Muscle of leg (tissue), 11 donors: ENCODE measurements around the gene PER2. TPM values are rescaled to one million over a fixed set of nuclear protein-coding genes. Genes with fewer than 3 reads are reported as not detected.

Source experiments
- DNase-seq: peaks from one replicate; pipeline ENCODE4 v3.0.0; 2013
- H3K27ac ChIP-seq: one replicate; pipeline ENCODE4 v1.5.1; 2013; ENCODE audit warnings: mild to moderate bottlenecking, low read length, control low read depth
- H3K27me3 ChIP-seq: one replicate; pipeline ENCODE4 v1.6.1; 2013; ENCODE audit warnings: low read length; ENCODE audit not compliant: control insufficient read depth, insufficient read depth
- H3K36me3 ChIP-seq: one replicate; pipeline ENCODE4 v1.6.1; 2013; ENCODE audit warnings: low read length; ENCODE audit not compliant: control insufficient read depth, insufficient read depth
- H3K4me1 ChIP-seq: one replicate; pipeline ENCODE4 v1.6.1; 2013; ENCODE audit warnings: low read length; ENCODE audit not compliant: control insufficient read depth, insufficient read depth
- H3K4me3 ChIP-seq: one replicate; pipeline ENCODE4 v1.5.1; 2013; ENCODE audit warnings: low read length, control low read depth
- H3K9me3 ChIP-seq: replicated peaks from 2 replicates; pipeline ENCODE4 v1.6.1; 2013; ENCODE audit warnings: low read depth, low read length; ENCODE audit not compliant: control insufficient read depth
- WGBS: methylation state at CpG from one replicate; pipeline ENCODE4 v1.1.5; 2013; ENCODE audit warnings: missing lambda C conversion rate; ENCODE audit not compliant: insufficient coverage; 5-methylcytosine and 5-hydroxymethylcytosine counted together
- polyA plus RNA-seq, 8 donors: library from polyadenylated mRNA; unstranded; fragments of 120-200 nt; gene quantifications; one replicate each; pipeline versions ENCODE4 v1.2.1 to v1.2.3, GENCODE V29; 2013; ENCODE audit warnings: inconsistent platforms in 1 of 8, low replicate concordance in 1 of 8; ENCODE audit not compliant: insufficient read length in 8 of 8, insufficient read depth in 1 of 8
- total RNA-seq: library from RNA; stranded (reverse); fragments of 120-200 nt; gene quantifications from one replicate; pipeline ENCODE4 v1.2.4, GENCODE V29; 2013

The PER2 gene
- total and polyA plus RNA-seq, 9 donors, result 2.8 to 6.5 (median 4.2) TPM

DNA sequence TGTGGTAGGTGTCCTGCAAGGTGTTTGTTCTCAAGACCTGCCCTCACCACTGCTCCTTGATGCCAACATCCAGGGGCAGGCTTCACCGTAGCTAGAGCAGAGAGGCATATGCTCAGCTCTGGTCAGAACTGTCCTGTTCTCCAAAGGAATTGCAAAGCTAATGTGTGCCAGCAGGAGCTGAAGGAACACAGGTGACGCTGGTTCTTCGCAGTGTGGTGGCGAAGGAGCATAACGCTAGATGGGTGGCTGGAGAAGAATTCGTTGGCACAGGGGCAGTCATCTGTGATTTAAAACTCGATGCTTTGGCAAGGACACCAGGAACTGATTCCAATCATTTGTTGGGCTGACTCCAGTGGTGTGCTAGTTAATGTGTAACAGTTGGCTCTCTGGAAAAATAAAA lies 11.4 kb upstream of the PER2 start:
- Histone ChIP-seq H3K4me1 (peaks cover 6% of the 10 kb centered on the region), H3K4me3 (no peak overlapping the region), H3K36me3 (no peaks in the 10 kb centered on the region), H3K9me3 (no peaks in the 10 kb centered on the region), H3K27ac (no peak overlapping the region), H3K27me3 (peaks cover 11% of the 10 kb centered on the region)
- peak; percentile 47 for DNase-seq
- WGBS, result 51% methylated on average over 5 of the region's 7 CpGs

DNA sequence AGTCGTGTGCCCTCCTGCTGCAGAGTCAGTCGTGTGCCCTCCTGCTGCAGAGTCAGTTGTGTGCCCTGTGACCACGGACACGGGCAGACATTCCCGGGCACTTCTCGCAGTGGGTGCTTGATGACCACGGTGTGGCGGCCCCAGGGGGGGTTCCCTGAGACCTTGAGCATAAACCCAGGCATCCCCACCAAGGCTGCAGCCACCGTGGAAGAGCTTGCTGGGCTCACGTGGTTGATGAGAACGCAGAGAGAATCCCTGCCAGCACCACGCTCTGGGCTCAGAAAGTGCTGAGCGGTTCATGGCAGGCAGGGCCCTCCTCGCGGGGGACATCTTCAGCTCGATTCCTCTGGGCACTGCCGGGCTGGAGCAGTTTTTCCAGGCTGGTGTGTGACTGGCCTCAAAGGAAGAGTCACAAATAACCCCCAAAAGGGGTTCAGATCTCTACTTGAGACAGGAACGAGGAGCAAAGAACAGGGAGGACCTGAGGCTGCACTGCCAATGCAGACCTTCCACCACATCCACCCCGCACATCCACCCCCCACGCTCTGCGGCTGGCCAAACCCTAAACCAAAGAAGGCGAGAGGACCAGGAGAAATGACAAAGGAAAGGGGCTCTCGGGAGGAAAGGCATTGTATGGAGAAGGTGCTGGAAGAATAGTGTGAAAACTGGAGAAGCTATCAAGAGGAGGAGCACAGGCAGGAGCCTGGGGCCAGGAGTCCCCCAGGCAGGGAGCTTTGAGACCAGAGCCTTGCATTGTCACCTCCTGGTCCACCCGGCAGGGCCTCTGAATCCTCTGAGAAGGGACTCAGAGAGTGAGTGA lies 8.4 kb upstream of the PER2 start:
- WGBS, result 70% methylated on average over 20 of the region's 24 CpGs
- Histone ChIP-seq H3K27ac (no peak overlapping the region), H3K4me3 (no peak overlapping the region), H3K27me3 (peaks cover 11% of the 10 kb centered on the region), H3K9me3 (no peaks in the 10 kb centered on the region), H3K4me1 (peaks cover 6% of the 10 kb centered on the region), H3K36me3 (no peaks in the 10 kb centered on the region)
- no peak for DNase-seq

DNA sequence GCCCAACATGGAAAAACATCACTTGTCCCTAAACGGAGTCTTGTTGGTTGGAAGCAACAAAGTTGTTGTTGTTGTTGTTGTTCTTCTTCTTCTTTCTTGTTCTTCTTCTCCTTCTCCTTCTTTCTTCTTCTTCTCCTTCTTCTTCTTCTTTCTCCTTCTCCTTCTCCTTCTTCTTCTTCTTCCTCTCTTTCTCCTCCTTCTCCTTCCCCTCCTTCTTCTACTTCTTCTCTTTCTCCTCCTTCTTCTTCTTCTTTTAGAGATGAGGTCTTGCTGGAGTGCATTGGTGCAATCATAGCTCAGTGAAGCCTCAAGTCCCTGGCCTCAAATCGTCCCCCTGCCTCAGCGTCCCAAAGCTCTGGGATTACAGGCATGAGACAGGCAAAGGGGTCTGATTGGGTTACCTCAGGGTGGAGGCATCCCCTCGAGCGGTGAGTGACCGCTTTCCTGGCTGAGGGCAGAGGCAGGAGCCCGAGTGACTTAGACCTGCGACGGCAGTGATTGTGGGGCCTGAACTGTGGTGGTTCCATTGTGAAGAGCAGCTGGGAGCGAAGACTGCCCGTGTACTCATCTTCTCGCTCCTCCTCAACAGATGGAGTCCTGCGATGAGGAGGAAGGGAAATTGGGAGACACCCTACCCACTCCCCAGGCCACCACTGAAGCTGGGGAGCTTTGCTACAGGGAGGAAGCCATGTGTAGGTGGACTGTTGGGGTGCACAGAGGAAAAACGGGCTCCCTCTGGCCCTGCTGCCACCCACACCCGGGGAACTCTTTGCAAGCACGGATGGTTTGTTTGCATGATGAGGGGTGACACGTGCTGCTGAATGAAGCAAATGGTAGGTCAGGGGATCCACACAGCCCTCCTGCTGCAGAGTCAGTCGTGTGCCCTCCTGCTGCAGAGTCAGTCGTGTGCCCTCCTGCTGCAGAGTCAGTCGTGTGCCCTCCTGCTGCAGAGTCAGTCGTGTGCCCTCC lies 7.0 kb upstream of the PER2 start:
- Histone ChIP-seq H3K9me3 (no peaks in the 10 kb centered on the region), H3K36me3 (no peaks in the 10 kb centered on the region), H3K4me3 (no peak overlapping the region), H3K4me1 (peaks cover 6% of the 10 kb centered on the region), H3K27me3 (peaks cover 11% of the 10 kb centered on the region), H3K27ac (no peak overlapping the region)
- 61% methylated on average over 8 of the region's 21 CpGs for WGBS
- no peak for DNase-seq

- Histone ChIP-seq H3K4me3 (no peak overlapping the region), H3K9me3 (no peaks in the 10 kb centered on the region), H3K4me1 (peaks cover 6% of the 10 kb centered on the region), H3K27me3 (peaks cover 11% of the 10 kb centered on the region), H3K27ac (no peak overlapping the region), H3K36me3 (no peaks in the 10 kb centered on the region)
- WGBS, result 83% methylated on average over 8 of the region's 17 CpGs
- no peak for DNase-seq
Observed at GRCh38 chr2:238294393-238295143, 6.2 kb upstream of the PER2 start.

DNA sequence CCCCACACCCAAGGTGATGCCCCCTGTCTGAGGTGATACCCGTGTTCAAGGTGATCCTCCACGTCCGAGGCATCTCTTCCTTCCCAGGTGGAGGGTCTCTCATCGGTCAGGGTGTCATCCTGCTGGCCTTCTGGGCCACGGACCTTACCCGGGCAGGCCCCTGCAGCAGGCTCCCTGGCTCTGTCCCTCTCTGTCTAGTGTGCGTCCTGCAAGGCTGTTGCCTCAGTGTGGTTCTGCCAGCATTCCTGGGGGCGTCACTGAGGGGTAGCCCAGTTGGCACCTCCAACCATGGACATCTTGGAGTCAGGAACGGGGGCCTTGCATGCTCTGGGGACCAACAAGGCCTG lies 5.6 kb upstream of the PER2 start:
- 83% methylated on average over 9 of the region's 9 CpGs for WGBS
- no peak overlapping the region for H3K27ac ChIP-seq
- no peak overlapping the region for H3K4me3 ChIP-seq
- H3K27me3 ChIP-seq, result peaks cover 11% of the 10 kb centered on the region
- peaks cover 11% of the 10 kb centered on the region for H3K4me1 ChIP-seq
- DNase-seq, result no peak
- no peaks in the 10 kb centered on the region for H3K36me3 ChIP-seq
- no peaks in the 10 kb centered on the region for H3K9me3 ChIP-seq

DNA sequence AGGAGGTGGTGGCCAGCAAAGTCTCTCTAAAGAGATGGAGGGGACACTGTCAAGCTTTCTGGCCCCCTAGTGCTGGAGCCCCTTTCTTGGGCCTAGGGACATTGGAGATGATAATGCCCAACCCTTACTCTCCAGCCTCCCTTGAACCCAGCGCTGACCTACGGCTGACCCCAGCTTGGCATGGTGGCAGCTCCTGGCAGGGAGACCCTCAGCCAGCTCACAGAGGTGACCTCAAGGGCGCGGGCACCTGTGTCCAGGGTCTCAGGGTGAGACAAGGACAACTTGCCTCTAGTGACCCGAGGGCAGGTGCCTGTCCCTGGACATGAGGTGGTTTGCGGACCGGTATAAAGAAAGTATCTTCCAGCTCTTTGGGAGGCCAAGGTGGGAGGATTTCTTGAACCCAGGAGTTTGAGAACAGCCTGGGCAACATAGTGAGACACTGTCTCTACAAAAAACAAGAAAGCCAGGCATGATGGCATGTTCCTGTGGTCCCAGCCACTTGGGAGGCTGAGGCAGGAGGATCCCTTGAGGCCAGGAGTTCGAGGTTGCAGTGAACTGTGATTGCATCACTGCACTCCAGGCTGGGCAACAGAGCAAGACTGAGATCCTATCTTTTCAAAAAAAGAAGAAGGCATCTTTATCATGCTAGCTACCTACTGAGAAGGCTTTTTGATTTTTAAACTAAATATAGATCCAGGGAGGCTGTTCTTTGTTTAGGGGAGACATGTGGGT lies 3.3 kb upstream of the PER2 start:
- Histone ChIP-seq H3K36me3 (no peaks in the 10 kb centered on the region), H3K27ac (no peak overlapping the region), H3K9me3 (no peaks in the 10 kb centered on the region), H3K27me3 (peaks cover 2% of the 10 kb centered on the region), H3K4me1 (peaks cover 21% of the 10 kb centered on the region), H3K4me3 (no peak overlapping the region)
- 89% methylated on average over 8 of the region's 8 CpGs for WGBS
- no peak for DNase-seq

DNA sequence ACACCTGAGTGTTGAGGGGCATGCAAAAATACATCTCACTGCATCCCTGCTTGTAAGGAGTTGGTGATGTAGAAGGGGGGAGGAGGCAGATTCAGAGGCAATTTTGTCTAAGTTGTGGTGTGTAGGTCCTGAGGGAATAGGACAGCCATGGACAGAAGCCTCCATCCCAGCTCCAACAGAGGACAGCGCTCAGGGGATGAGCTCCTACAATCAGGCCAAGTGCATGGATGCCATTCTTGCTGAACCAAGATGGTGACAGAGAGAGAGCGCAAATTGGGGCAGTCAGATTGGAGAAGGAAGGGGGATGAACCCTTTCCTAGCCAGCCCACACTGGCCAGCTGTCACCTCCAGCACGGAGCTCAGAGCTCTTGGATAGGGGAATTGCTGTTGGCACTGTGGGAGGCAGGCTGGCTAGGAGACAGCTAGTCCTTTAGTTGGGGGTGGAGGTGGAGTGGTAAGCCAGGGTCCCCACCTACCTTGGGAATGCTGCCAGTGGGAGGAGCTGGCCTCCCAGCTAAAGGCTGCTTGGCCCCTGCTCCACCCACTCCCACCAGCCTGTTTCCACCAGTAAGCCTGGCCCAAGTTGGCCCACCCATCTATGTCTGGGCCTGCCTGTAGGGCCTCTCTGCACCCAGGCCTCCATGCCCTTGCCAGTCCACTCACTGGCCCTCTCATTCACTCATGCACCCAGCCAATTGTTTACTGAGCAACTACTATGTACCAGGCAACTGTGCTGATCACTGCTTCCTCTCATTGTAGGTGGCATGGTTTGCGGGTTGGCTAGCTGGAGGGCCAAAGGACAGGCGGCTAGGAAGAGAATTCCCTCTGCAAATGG lies 2.5 kb upstream of the PER2 start:
- no peak for DNase-seq
- no peaks in the 10 kb centered on the region for H3K9me3 ChIP-seq
- H3K27me3 ChIP-seq, result no peaks in the 10 kb centered on the region
- WGBS, result 89% methylated on average over 4 of the region's 5 CpGs
- H3K36me3 ChIP-seq, result no peaks in the 10 kb centered on the region
- H3K27ac ChIP-seq, result no peak overlapping the region
- peaks cover 29% of the 10 kb centered on the region for H3K4me1 ChIP-seq
- H3K4me3 ChIP-seq, result no peak overlapping the region

DNA sequence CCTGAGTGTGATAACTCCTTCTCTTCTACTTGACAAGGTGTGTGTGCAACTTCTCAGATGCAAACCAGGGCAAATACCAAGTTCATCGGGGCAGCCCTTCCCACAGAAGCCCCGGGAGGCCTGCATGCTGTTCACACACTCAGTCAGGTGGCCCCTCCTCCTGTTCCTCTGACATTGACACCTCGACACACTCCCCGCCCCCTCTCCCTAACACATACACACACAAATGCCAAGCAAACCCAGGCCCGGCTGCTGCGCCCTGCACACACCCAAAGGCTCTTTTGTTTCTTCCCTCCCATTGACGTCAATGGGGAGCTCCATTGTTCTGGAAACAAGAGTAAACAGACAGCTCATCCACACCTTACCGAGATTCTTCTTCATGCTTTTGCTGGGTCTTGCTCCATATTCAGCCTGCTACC lies 1.7 kb upstream of the PER2 start:
- H3K27me3 ChIP-seq, result no peaks in the 10 kb centered on the region
- no peak overlapping the region for H3K4me3 ChIP-seq
- 54% methylated on average over 8 of the region's 8 CpGs for WGBS
- no peak overlapping the region for H3K27ac ChIP-seq
- DNase-seq, result peak; percentile 40
- no peaks in the 10 kb centered on the region for H3K9me3 ChIP-seq
- peaks cover 37% of the 10 kb centered on the region for H3K4me1 ChIP-seq
- no peaks in the 10 kb centered on the region for H3K36me3 ChIP-seq

DNA sequence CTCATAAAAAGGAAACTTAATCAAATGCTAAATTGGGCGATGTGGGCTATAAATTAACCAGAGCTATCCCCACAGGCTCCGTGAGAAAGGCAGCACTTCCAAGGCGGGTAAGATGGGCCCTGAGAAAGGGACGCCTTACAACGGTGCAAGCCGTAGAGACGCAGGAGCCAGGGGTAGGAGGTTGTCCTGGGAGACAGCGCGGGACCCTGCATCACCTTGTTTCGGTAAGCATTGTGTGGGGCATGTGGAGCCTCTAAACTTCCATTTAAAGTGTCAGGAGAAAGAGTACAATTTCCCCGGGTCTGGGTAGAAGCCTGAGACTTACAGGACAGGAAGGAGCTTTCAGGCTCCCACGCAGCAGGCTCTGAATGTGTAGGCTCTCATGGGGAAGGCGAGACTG lies 1.2 kb upstream of the PER2 start:
- Histone ChIP-seq H3K4me1 (peaks cover 42% of the 10 kb centered on the region), H3K27me3 (no peaks in the 10 kb centered on the region), H3K27ac (no peak overlapping the region), H3K9me3 (no peaks in the 10 kb centered on the region), H3K36me3 (no peaks in the 10 kb centered on the region), H3K4me3 (peak overlapping the region; percentile 47)
- DNase-seq, result peak; percentile 23
- 13% methylated on average over 11 of the region's 13 CpGs for WGBS
